ENCODE measurements around the gene MT2A.

GRCh38 chr16:56607675-56608042 lies 725 bp upstream of the MT2A start:
- TF ChIP-seq CTCF (IDR thresholded peaks at IDR 0.05) (no peak), POLR2A (IDR thresholded peaks at IDR 0.05) (no peak), EP300 (IDR thresholded peaks at IDR 0.05) (no peak)

Data from sigmoid colon (tissue), 4 donors.